Endothelial cell of umbilical vein (primary cell): Measurements from ENCODE around the gene PEX7. TPM values are rescaled to one million over a fixed set of nuclear protein-coding genes. Genes with fewer than 3 reads are reported as not detected.

Experiments used
- BruUV-seq: library from RNA; stranded (reverse); fragments of 400-500 nt; replicated peaks from 2 replicates; lab custom pipeline; 2021; lab: Mats Ljungman, UMichigan
- CTCF ChIA-PET: fragments of 300-600, 350-600 bp; sonication (Branson Sonifier 250); formaldehyde crosslinking; loops from one replicate; lab custom pipeline; 2021; ENCODE audit warnings: antibody characterized with exemption, inconsistent platforms; lab: Charles Lee
- POLR2A ChIA-PET: fragments of 300-600, 350-600 bp; sonication (Branson Sonifier 250); formaldehyde crosslinking; loops from one replicate; lab custom pipeline; 2021; ENCODE audit warnings: antibody characterized with exemption, inconsistent platforms; lab: Charles Lee
- DNase-seq: peaks from one replicate; pipeline ENCODE4 v3.0.0-alpha.2; 2011; ENCODE audit warnings: low read depth, low spot score
- FAIRE-seq: peaks from 2 replicates; lab custom pipeline; 2011; peaks lifted over from hg19 to GRCh38; lab: Jason Lieb, UNC
- H2AFZ ChIP-seq: 2 replicates; pipeline ENCODE4 v1.6.0; 2012; ENCODE audit warnings: low read depth, low read length, control low read depth, inconsistent platforms
- H3K27ac ChIP-seq: 2 replicates; pipeline ENCODE4 v1.5.1; 2011; ENCODE audit warnings: low read depth, mild to moderate bottlenecking, control low read depth, low read length, moderate library complexity; ENCODE audit not compliant: insufficient read depth
- H3K27me3 ChIP-seq, 2 experiments: 2 replicates each; pipeline versions ENCODE4 v1.6.0 to v1.6.1; 2011; ENCODE audit warnings: low read length in 2 of 2, mixed read lengths in 1 of 2; ENCODE audit not compliant: control insufficient read depth in 2 of 2, insufficient read depth in 2 of 2
- H3K36me3 ChIP-seq, 2 experiments: 2 replicates in 1 of 2; 3 replicates in 1 of 2; pipeline ENCODE4 v1.5.1; 2011; ENCODE audit warnings: low read length in 2 of 2, mild to moderate bottlenecking in 1 of 2, moderate library complexity in 1 of 2; ENCODE audit not compliant: control insufficient read depth in 2 of 2, insufficient read depth in 2 of 2; ENCODE audit errors: extremely low read depth in 1 of 2
- H3K4me1 ChIP-seq: 3 replicates; pipeline ENCODE4 v1.5.1; 2011; ENCODE audit warnings: mild to moderate bottlenecking, low read length; ENCODE audit not compliant: control insufficient read depth, insufficient read depth; ENCODE audit errors: extremely low read depth
- H3K4me2 ChIP-seq: 2 replicates; pipeline ENCODE4 v1.6.1; 2011; ENCODE audit warnings: low read length, control low read depth, mixed read lengths; ENCODE audit not compliant: insufficient read depth
- H3K4me3 ChIP-seq, 3 experiments: fragments of 200-600 bp in 1 of 3; sonication (generic), shearing (Covaris generic) in 1 of 3; replicated peaks in 1 of 3; 2 replicates each; pipeline ENCODE4 v1.5.1; 2011 to 2016; ENCODE audit warnings: control low read depth in 3 of 3, low read length in 3 of 3, mild to moderate bottlenecking in 2 of 3, inconsistent platforms in 1 of 3, low read depth in 1 of 3, moderate library complexity in 1 of 3; ENCODE audit not compliant: insufficient read depth in 1 of 3
- H3K79me2 ChIP-seq: 2 replicates; pipeline ENCODE4 v1.6.0; 2012; ENCODE audit warnings: low read length, inconsistent platforms; ENCODE audit not compliant: control insufficient read depth, insufficient read depth
- H3K9ac ChIP-seq: replicated peaks from 2 replicates; pipeline ENCODE3; 2011; ENCODE audit warnings: low read length, control low read depth; ENCODE audit not compliant: insufficient read depth; ENCODE audit errors: extremely low read depth
- H3K9me1 ChIP-seq: replicated peaks from 3 replicates; pipeline ENCODE4 v1.6.0; 2011; ENCODE audit warnings: mild to moderate bottlenecking, low read length; ENCODE audit not compliant: control insufficient read depth, insufficient read depth; ENCODE audit errors: extremely low read depth
- H3K9me3 ChIP-seq: replicated peaks from 2 replicates; pipeline ENCODE4 v1.5.1; 2012; ENCODE audit warnings: low read length, inconsistent platforms; ENCODE audit not compliant: control insufficient read depth, insufficient read depth
- H4K20me1 ChIP-seq: replicated peaks from 2 replicates; pipeline ENCODE3; 2011; ENCODE audit warnings: mild to moderate bottlenecking, low read length; ENCODE audit not compliant: control insufficient read depth, insufficient read depth; ENCODE audit errors: extremely low read depth
- EZH2 ChIP-seq: IDR thresholded peaks from 2 replicates; pipeline ENCODE4 v1.6.1; 2012; ENCODE audit warnings: borderline replicate concordance, low read depth, mild to moderate bottlenecking, moderate library complexity, low read length, inconsistent platforms; ENCODE audit not compliant: severe bottlenecking
- FOS ChIP-seq: IDR thresholded peaks from 2 replicates; pipeline ENCODE4 v1.6.1; 2011; ENCODE audit warnings: mild to moderate bottlenecking, low read length, moderate library complexity, borderline replicate concordance; ENCODE audit not compliant: insufficient read depth
- GATA2 ChIP-seq: IDR thresholded peaks from 2 replicates; pipeline ENCODE4 v1.7.0; 2011; ENCODE audit warnings: low read depth, mild to moderate bottlenecking, moderate library complexity, mixed read lengths, low read length; ENCODE audit not compliant: insufficient read length, insufficient read depth
- JUN ChIP-seq: IDR thresholded peaks from 2 replicates; pipeline ENCODE4 v1.6.1; 2011; ENCODE audit warnings: borderline replicate concordance, low read depth; ENCODE audit not compliant: insufficient read length, insufficient read depth
- MYC ChIP-seq: IDR thresholded peaks from one replicate; pipeline ENCODE4 v1.6.1; 2011; ENCODE audit warnings: mild to moderate bottlenecking, low read depth, low read length
- POLR2A ChIP-seq: IDR thresholded peaks from 2 replicates; pipeline ENCODE4 v1.6.1; 2012; ENCODE audit warnings: low read depth, mild to moderate bottlenecking, control low read depth, low read length
- POLR2AphosphoS5 ChIP-seq: IDR thresholded peaks from 2 replicates; pipeline ENCODE4 v1.6.1; 2012; ENCODE audit warnings: low read depth, mild to moderate bottlenecking, control low read depth, low read length, moderate library complexity; ENCODE audit not compliant: insufficient read depth
- dilution Hi-C: fragments of 300-500 bp; cut with MboI; formaldehyde crosslinking; loops from one replicate; pipeline ENCODE4 v1.15.0; 2019; ENCODE audit warnings: low sequenced_read_pairs; ENCODE audit not compliant: extremely low pct_ligation_motif_present
- intact Hi-C: fragments of 100-400 bp; cut with micrococcal nuclease; formaldehyde crosslinking; loops from one replicate; pipeline ENCODE4 v1.10.0; 2022
- polyA plus RNA-seq, 4 experiments: library from polyadenylated mRNA; depleted of rRNA in 3 of 4; stranded (reverse) in 3 of 4; unstranded in 1 of 4; fragments of >200 nt; gene quantifications; 2 replicates each; pipeline versions ENCODE4 v1.2.1 to v1.2.3, GENCODE V29; 2011 to 2012; ENCODE audit warnings: missing spikeins in 1 of 4
- total RNA-seq: library from RNA; stranded (reverse); gene quantifications from 2 replicates; pipeline ENCODE4 v1.2.3, GENCODE V29; 2021
- TF ChIP-seq, protein P1 (sequence below), 2 donors: IDR thresholded peaks; 1 replicate in 1 of 2; 2 replicates in 1 of 2; pipeline ENCODE4 v1.5.1; 2011; ENCODE audit warnings: low read length in 2 of 2, mild to moderate bottlenecking in 2 of 2, moderate library complexity in 2 of 2, control low read depth in 1 of 2, inconsistent platforms in 1 of 2, low read depth in 1 of 2; ENCODE audit not compliant: insufficient read depth in 1 of 2; ENCODE audit errors: extremely low read depth in 1 of 2
- TF ChIP-seq, protein P2 (sequence below): IDR thresholded peaks from 2 replicates; pipeline ENCODE4 v1.6.1; 2011; ENCODE audit not compliant: insufficient read depth, insufficient read length

PEX7 gene
- total and polyA plus RNA-seq, 2 donors (not counting 3 experiments of a cell fraction or from before 2014, with no cell fraction given), result 3.7 to 5.7 TPM

GRCh38 chr6:136945072-136945471, 122.7 kb downstream of the PEX7 start:
- no peak overlapping the region for H2AFZ ChIP-seq
- intact Hi-C loops, result no loop called here
- H3K9me1 ChIP-seq, result no peaks in the 10 kb centered on the region
- H3K9me3 ChIP-seq, result no peaks in the 10 kb centered on the region
- peaks cover 2 to 4% of the 10 kb centered on the region in 2 experiments for H3K27me3 ChIP-seq
- dilution Hi-C loops, result no loop called here
- ChIA-PET CTCF (no interaction called here), POLR2A (no interaction called here)
- no peaks in the 10 kb centered on the region for H3K4me1 ChIP-seq
- H4K20me1 ChIP-seq, result no peaks in the 10 kb centered on the region
- H3K4me2 ChIP-seq, result no peak overlapping the region
- H3K9ac ChIP-seq, result no peak overlapping the region
- FAIRE-seq (no peak), DNase-seq (no peak)
- no peaks in the 10 kb centered on the region for H3K36me3 ChIP-seq
- no TSS peak for BruUV-seq
- no peak overlapping the region for H3K4me3 ChIP-seq
- TF ChIP-seq EZH2, result no peak
- no peak for TF ChIP-seq FOS
- TF ChIP-seq POLR2AphosphoS5, result no peak
- no peak for TF ChIP-seq MYC
- TF ChIP-seq, protein P1, sequence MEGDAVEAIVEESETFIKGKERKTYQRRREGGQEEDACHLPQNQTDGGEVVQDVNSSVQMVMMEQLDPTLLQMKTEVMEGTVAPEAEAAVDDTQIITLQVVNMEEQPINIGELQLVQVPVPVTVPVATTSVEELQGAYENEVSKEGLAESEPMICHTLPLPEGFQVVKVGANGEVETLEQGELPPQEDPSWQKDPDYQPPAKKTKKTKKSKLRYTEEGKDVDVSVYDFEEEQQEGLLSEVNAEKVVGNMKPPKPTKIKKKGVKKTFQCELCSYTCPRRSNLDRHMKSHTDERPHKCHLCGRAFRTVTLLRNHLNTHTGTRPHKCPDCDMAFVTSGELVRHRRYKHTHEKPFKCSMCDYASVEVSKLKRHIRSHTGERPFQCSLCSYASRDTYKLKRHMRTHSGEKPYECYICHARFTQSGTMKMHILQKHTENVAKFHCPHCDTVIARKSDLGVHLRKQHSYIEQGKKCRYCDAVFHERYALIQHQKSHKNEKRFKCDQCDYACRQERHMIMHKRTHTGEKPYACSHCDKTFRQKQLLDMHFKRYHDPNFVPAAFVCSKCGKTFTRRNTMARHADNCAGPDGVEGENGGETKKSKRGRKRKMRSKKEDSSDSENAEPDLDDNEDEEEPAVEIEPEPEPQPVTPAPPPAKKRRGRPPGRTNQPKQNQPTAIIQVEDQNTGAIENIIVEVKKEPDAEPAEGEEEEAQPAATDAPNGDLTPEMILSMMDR (IDR thresholded peaks at IDR 0.05; ENCODE audit: extremely low read depth in 1 of 2, insufficient read depth in 1 of 2, low read depth in 1 of 2, low read length in 2 of 2), result no peak
- no peak overlapping the region for H3K27ac ChIP-seq
- no peaks in the 10 kb centered on the region for H3K79me2 ChIP-seq

DNA sequence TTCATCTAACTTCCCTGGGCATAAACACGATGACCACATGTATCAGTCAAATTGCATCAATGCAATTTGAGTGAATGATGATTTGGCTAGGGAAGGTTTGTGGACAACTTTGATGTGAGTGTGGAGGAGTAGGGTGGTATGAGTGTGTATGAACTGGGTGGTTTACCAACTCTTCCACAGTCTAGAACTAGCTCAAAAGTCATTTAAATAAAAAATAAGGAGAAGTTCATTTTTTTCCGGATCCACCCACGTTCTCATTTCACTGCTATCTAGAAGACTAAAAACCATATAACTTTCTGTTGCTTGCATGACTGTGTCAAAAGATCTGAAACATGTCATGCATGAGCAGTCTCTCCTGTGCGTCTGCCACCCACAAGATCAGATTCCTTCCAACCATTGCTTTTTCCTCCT, 123.3 kb downstream of the PEX7 start:
- H3K9ac ChIP-seq, result no peak overlapping the region
- no peak overlapping the region for H2AFZ ChIP-seq
- H3K27me3 ChIP-seq, result peaks cover 2 to 4% of the 10 kb centered on the region in 2 experiments
- H3K4me3 ChIP-seq, result no peak overlapping the region
- ChIA-PET CTCF (no interaction called here), POLR2A (no interaction called here)
- BruUV-seq, result no TSS peak
- dilution Hi-C loops (no loop called here), intact Hi-C loops (no loop called here)
- no peak overlapping the region for H3K27ac ChIP-seq
- no peaks in the 10 kb centered on the region for H3K9me1 ChIP-seq
- TF ChIP-seq JUN, result no peak
- TF ChIP-seq FOS, result no peak
- TF ChIP-seq EZH2, result no peak
- no peak for TF ChIP-seq POLR2A
- no peak for TF ChIP-seq POLR2AphosphoS5
- TF ChIP-seq, protein P1 (IDR thresholded peaks at IDR 0.05; ENCODE audit: extremely low read depth in 1 of 2, insufficient read depth in 1 of 2, low read depth in 1 of 2, low read length in 2 of 2), result no peak
- TF ChIP-seq, protein P2, sequence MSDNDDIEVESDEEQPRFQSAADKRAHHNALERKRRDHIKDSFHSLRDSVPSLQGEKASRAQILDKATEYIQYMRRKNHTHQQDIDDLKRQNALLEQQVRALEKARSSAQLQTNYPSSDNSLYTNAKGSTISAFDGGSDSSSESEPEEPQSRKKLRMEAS, result no peak
- TF ChIP-seq GATA2, result no peak
- TF ChIP-seq MYC, result no peak
- no peaks in the 10 kb centered on the region for H3K9me3 ChIP-seq
- H4K20me1 ChIP-seq, result no peaks in the 10 kb centered on the region
- H3K4me1 ChIP-seq, result no peaks in the 10 kb centered on the region
- DNase-seq, result no peak
- no peaks in the 10 kb centered on the region for H3K36me3 ChIP-seq
- no peak for FAIRE-seq
- H3K79me2 ChIP-seq, result no peaks in the 10 kb centered on the region
- H3K4me2 ChIP-seq, result no peak overlapping the region
